T-cell (primary cell): ENCODE results near the gene RSPH1. TPM values are rescaled to one million over a fixed set of nuclear protein-coding genes. Genes with fewer than 3 reads are reported as not detected.

ENCODE experiments used
- ATAC-seq, 4 experiments: fragments of 200-7000 bp in 3 of 4; fragments of 150-1000 bp in 1 of 4; cut with Tn5 transposase; replicated peaks in 1 of 4; 1 replicate in 3 of 4; 2 replicates in 1 of 4; pipeline ENCODE4 v1.10.0; 2021; ENCODE audit warnings: moderate library complexity in 3 of 4, mild to moderate bottlenecking in 2 of 4, moderate number of reproducible peaks in 1 of 4
- CTCF ChIA-PET, 2 donors: fragments of 300-600 bp; sonication (Branson Sonifier 250); formaldehyde crosslinking; loops; one replicate each; lab custom pipeline; 2022; ENCODE audit warnings: antibody characterized with exemption in 2 of 2; lab: Charles Lee
- POLR2A ChIA-PET, 2 donors: fragments of 300-600 bp; sonication (Branson Sonifier 250); formaldehyde crosslinking; loops; one replicate each; lab custom pipeline; 2022; ENCODE audit warnings: antibody characterized with exemption in 2 of 2; lab: Charles Lee
- DNase-seq, 35 experiments: peaks; one replicate each; pipeline versions ENCODE4 v3.0.0 to v3.0.0-alpha.2; 2013 to 2023
- H3K27ac ChIP-seq: one replicate; pipeline ENCODE4 v1.5.1; 2013; ENCODE audit warnings: low read length
- H3K27me3 ChIP-seq, 2 experiments: replicated peaks in 1 of 2; 1 replicate in 1 of 2; 2 replicates in 1 of 2; pipeline versions ENCODE4 v1.6.1 to v1.7.0; 2013; ENCODE audit warnings: low read length in 1 of 2, mixed read lengths in 1 of 2; ENCODE audit not compliant: control insufficient read depth in 2 of 2, insufficient read depth in 2 of 2; ENCODE audit errors: extremely low read depth in 1 of 2
- H3K36me3 ChIP-seq, 2 donors: 1 replicate in 1 of 2; 2 replicates in 1 of 2; pipeline versions ENCODE4 v1.6.1 to v1.7.0; 2013; ENCODE audit warnings: low read length in 1 of 2; ENCODE audit not compliant: control insufficient read depth in 2 of 2, insufficient read depth in 1 of 2; ENCODE audit errors: extremely low read depth in 1 of 2
- H3K4me1 ChIP-seq, 2 experiments: 1 replicate in 1 of 2; 2 replicates in 1 of 2; pipeline versions ENCODE4 v1.6.1 to v1.7.0; 2013; ENCODE audit warnings: low read length in 2 of 2, mixed read lengths in 1 of 2; ENCODE audit not compliant: insufficient read depth in 2 of 2, control insufficient read depth in 1 of 2; ENCODE audit errors: extremely low read depth in 1 of 2
- H3K4me3 ChIP-seq, 2 donors: 1 replicate in 1 of 2; 2 replicates in 1 of 2; pipeline versions ENCODE4 v1.5.1 to v1.7.0; 2013; ENCODE audit warnings: mild to moderate bottlenecking in 2 of 2, low read length in 1 of 2, moderate library complexity in 1 of 2; ENCODE audit not compliant: control insufficient read depth in 1 of 2; ENCODE audit errors: extremely low read depth in 1 of 2
- H3K9me3 ChIP-seq: 2 replicates; pipeline ENCODE4 v1.7.0; 2013
- H3K27ac Mint-ChIP-seq, 2 donors: one replicate each; pipeline ENCODE4 v1.8.0; 2020 to 2021; ENCODE audit warnings: mild to moderate bottlenecking in 2 of 2, mixed read lengths in 2 of 2
- H3K27me3 Mint-ChIP-seq, 2 donors: one replicate each; pipeline ENCODE4 v1.8.0; 2021 to 2022; ENCODE audit warnings: mixed read lengths in 2 of 2
- H3K36me3 Mint-ChIP-seq: one replicate; pipeline ENCODE4 v1.8.0; 2021; ENCODE audit warnings: mixed read lengths
- H3K4me1 Mint-ChIP-seq, 3 donors: one replicate each; pipeline ENCODE4 v1.8.0; 2020 to 2022; ENCODE audit warnings: mixed read lengths in 3 of 3, mild to moderate bottlenecking in 1 of 3
- H3K4me3 Mint-ChIP-seq, 3 donors: one replicate each; pipeline ENCODE4 v1.8.0; 2020 to 2022; ENCODE audit warnings: mild to moderate bottlenecking in 3 of 3, mixed read lengths in 3 of 3, moderate library complexity in 3 of 3
- H3K9me3 Mint-ChIP-seq, 3 donors: one replicate each; pipeline ENCODE4 v1.8.0; 2020 to 2022; ENCODE audit warnings: mixed read lengths in 3 of 3
- WGBS: methylation state at CpG from one replicate; pipeline ENCODE4 v1.1.5; 2013; ENCODE audit warnings: missing lambda C conversion rate; ENCODE audit not compliant: insufficient coverage; 5-methylcytosine and 5-hydroxymethylcytosine counted together
- total RNA-seq, 35 experiments: library from RNA in 6 of 35; stranded (reverse) in 6 of 35; fragments of 120-200 nt in 1 of 35; gene quantifications; one replicate each; pipeline versions ENCODE4 v1.2.1 to v1.2.4 and lab custom pipeline; 2013 to 2026

RSPH1 gene
- total RNA-seq, 5 donors from 2014 or later (not counting 1 experiment from before 2014, with no cell fraction given) = 0.12 to 0.20 TPM; not detected in 3

GRCh38 chr21:42447182-42447581 lies 48.8 kb downstream of the RSPH1 start:
- ATAC-seq = no peak
- Mint-ChIP-seq H3K9me3 (no peaks in the 10 kb centered on the region), H3K27ac (peak overlapping the region in 1 of 2 donors; percentile 96), H3K4me1 (peaks cover 31 to 34% (median 34%) of the 10 kb centered on the region in 3 donors), H3K27me3 (no peaks in the 10 kb centered on the region), H3K4me3 (no peak overlapping the region), H3K36me3 (peaks cover 46% of the 10 kb centered on the region)
- no peak overlapping the region for H3K27ac ChIP-seq
- H3K4me3 ChIP-seq = no peak overlapping the region
- 93% methylated on average over 8 of the region's 14 CpGs for WGBS
- H3K27me3 ChIP-seq = no peaks in the 10 kb centered on the region
- DNase-seq = no peak
- peaks cover 10 to 60% of the 10 kb centered on the region in 2 donors for H3K36me3 ChIP-seq
- ChIA-PET POLR2A (no interaction called here), CTCF (no interaction called here)
- no peaks in the 10 kb centered on the region for H3K9me3 ChIP-seq
- H3K4me1 ChIP-seq = peaks cover 5 to 22% of the 10 kb centered on the region in 2 experiments

- Histone ChIP-seq H3K4me3 (no peak overlapping the region), H3K4me1 (peaks cover 5 to 22% of the 10 kb centered on the region in 2 experiments), H3K27ac (no peak overlapping the region), H3K9me3 (no peaks in the 10 kb centered on the region), H3K27me3 (no peaks in the 10 kb centered on the region), H3K36me3 (peaks cover 10 to 66% of the 10 kb centered on the region in 2 donors)
- Mint-ChIP-seq H3K27me3 (no peaks in the 10 kb centered on the region), H3K4me3 (no peak overlapping the region), H3K36me3 (peaks cover 50% of the 10 kb centered on the region), H3K27ac (peak overlapping the region; percentile 36 to 67), H3K9me3 (no peaks in the 10 kb centered on the region), H3K4me1 (peaks cover 31 to 38% (median 34%) of the 10 kb centered on the region in 3 donors)
- ATAC-seq = no peak
- DNase-seq = no peak
- WGBS = 100% methylated on average over 2 of the region's 4 CpGs
- POLR2A ChIA-PET = no interaction called here
- CTCF ChIA-PET = no interaction called here
These were observed 49.5 kb downstream of the RSPH1 start for GRCh38 chr21:42446531-42446930.

- DNase-seq = no peak
- Mint-ChIP-seq H3K4me3 (no peak overlapping the region), H3K4me1 (peaks cover 31 to 32% (median 31%) of the 10 kb centered on the region in 3 donors), H3K27ac (no peak overlapping the region), H3K9me3 (no peaks in the 10 kb centered on the region), H3K36me3 (peaks cover 58% of the 10 kb centered on the region), H3K27me3 (no peaks in the 10 kb centered on the region)
- no peak overlapping the region for H3K27ac ChIP-seq
- H3K9me3 ChIP-seq = no peaks in the 10 kb centered on the region
- POLR2A ChIA-PET = no interaction called here
- CTCF ChIA-PET = no interaction called here
- no peak overlapping the region for H3K4me3 ChIP-seq
- ATAC-seq = no peak
- 98% methylated on average over 7 of the region's 7 CpGs for WGBS
- H3K27me3 ChIP-seq = no peaks in the 10 kb centered on the region
- peaks cover 10 to 78% of the 10 kb centered on the region in 2 donors for H3K36me3 ChIP-seq
- H3K4me1 ChIP-seq = peaks cover under 1 to 16% of the 10 kb centered on the region in 2 experiments
These were observed 50.7 kb downstream of the RSPH1 start for GRCh38 chr21:42445311-42445710.

- peaks cover 62% of the 10 kb centered on the region for H3K36me3 Mint-ChIP-seq
- Histone ChIP-seq H3K36me3 (peaks cover 10 to 84% of the 10 kb centered on the region in 2 donors), H3K9me3 (no peaks in the 10 kb centered on the region), H3K4me1 (peaks cover 0 to 15% of the 10 kb centered on the region in 2 experiments), H3K27me3 (no peaks in the 10 kb centered on the region), H3K27ac (no peak overlapping the region), H3K4me3 (no peak overlapping the region)
- no peaks in the 10 kb centered on the region for H3K9me3 Mint-ChIP-seq
- POLR2A ChIA-PET = no interaction called here
- no peak for ATAC-seq
- no peak overlapping the region for H3K4me3 Mint-ChIP-seq
- no peaks in the 10 kb centered on the region for H3K27me3 Mint-ChIP-seq
- WGBS = 93% methylated on average over 10 of the region's 10 CpGs
- DNase-seq = no peak
- H3K27ac Mint-ChIP-seq = no peak overlapping the region
- CTCF ChIA-PET = no interaction called here
- peaks cover 31% of the 10 kb centered on the region in 3 donors for H3K4me1 Mint-ChIP-seq
These were observed 51.3 kb downstream of the RSPH1 start for GRCh38 chr21:42444745-42445059.

- DNase-seq = peak in 1 of 35 experiments; percentile 11
- no peak overlapping the region for H3K27ac ChIP-seq
- no peak overlapping the region for H3K27ac Mint-ChIP-seq
- POLR2A ChIA-PET = no interaction called here
- no peaks in the 10 kb centered on the region for H3K9me3 Mint-ChIP-seq
- no peak overlapping the region for H3K4me3 Mint-ChIP-seq
- no peaks in the 10 kb centered on the region for H3K27me3 Mint-ChIP-seq
- no peak for ATAC-seq
- CTCF ChIA-PET = no interaction called here
- no peaks in the 10 kb centered on the region for H3K27me3 ChIP-seq
- H3K36me3 Mint-ChIP-seq = peaks cover 67% of the 10 kb centered on the region
- H3K36me3 ChIP-seq = peaks cover 10 to 90% of the 10 kb centered on the region in 2 donors
- no peaks in the 10 kb centered on the region for H3K9me3 ChIP-seq
- H3K4me3 ChIP-seq = no peak overlapping the region
- H3K4me1 Mint-ChIP-seq = peaks cover 31 to 34% (median 33%) of the 10 kb centered on the region in 3 donors
- H3K4me1 ChIP-seq = peaks cover 0 to 15% of the 10 kb centered on the region in 2 experiments
- 91% methylated on average over 29 of the region's 34 CpGs for WGBS
These were observed 51.9 kb downstream of the RSPH1 start for GRCh38 chr21:42443876-42444744.

GRCh38 chr21:42443181-42443785 lies 52.7 kb downstream of the RSPH1 start:
- Histone ChIP-seq H3K27ac (no peak overlapping the region), H3K9me3 (no peaks in the 10 kb centered on the region), H3K27me3 (no peaks in the 10 kb centered on the region), H3K36me3 (peaks cover 10 to 96% of the 10 kb centered on the region in 2 donors), H3K4me3 (no peak overlapping the region), H3K4me1 (peaks cover 0 to 19% of the 10 kb centered on the region in 2 experiments)
- ChIA-PET CTCF (no interaction called here), POLR2A (no interaction called here)
- 100% methylated on average over 9 of the region's 15 CpGs for WGBS
- Mint-ChIP-seq H3K9me3 (no peaks in the 10 kb centered on the region), H3K27me3 (no peaks in the 10 kb centered on the region), H3K36me3 (peaks cover 71% of the 10 kb centered on the region), H3K4me1 (peaks cover 33 to 37% (median 37%) of the 10 kb centered on the region in 3 donors), H3K27ac (peak overlapping the region in 1 of 2 donors; percentile 25), H3K4me3 (peak overlapping the region in 1 of 3 donors; percentile 4)
- DNase-seq = peak in 1 of 35 experiments; percentile 0
- ATAC-seq = no peak
